Mesodermal cell (in vitro differentiated cells): ENCODE measurements around the gene EGF.

ENCODE experiments used
- H3K27ac ChIP-seq: 2 replicates; pipeline ENCODE4 v1.7.0; 2013; ENCODE audit warnings: mild to moderate bottlenecking, low read depth, low read length, moderate library complexity; ENCODE audit not compliant: severe bottlenecking
- H3K36me3 ChIP-seq: 2 replicates; pipeline ENCODE4 v1.7.1; 2013; ENCODE audit warnings: mild to moderate bottlenecking, low read length, moderate library complexity; ENCODE audit not compliant: control insufficient read depth, insufficient read depth
- H3K4me1 ChIP-seq: one replicate; pipeline ENCODE4 v1.7.1; 2013; ENCODE audit warnings: mild to moderate bottlenecking, low read length; ENCODE audit not compliant: insufficient read depth, control insufficient read depth, poor library complexity, severe bottlenecking
- H3K4me3 ChIP-seq: 2 replicates; pipeline ENCODE4 v1.7.0; 2013; ENCODE audit warnings: low read length, control low read depth, mild to moderate bottlenecking; ENCODE audit not compliant: insufficient read depth, poor library complexity, severe bottlenecking; ENCODE audit errors: extremely low read depth
- H3K9me3 ChIP-seq: 2 replicates; pipeline ENCODE4 v1.7.1; 2013; ENCODE audit warnings: mild to moderate bottlenecking, low read length, moderate library complexity; ENCODE audit not compliant: control insufficient read depth
- WGBS, 2 experiments: methylation state at CpG; one replicate each; pipeline ENCODE4 v1.1.5; 2013; ENCODE audit warnings: missing lambda C conversion rate in 2 of 2; ENCODE audit not compliant: insufficient coverage in 2 of 2; 5-methylcytosine and 5-hydroxymethylcytosine counted together

EGF gene

DNA sequence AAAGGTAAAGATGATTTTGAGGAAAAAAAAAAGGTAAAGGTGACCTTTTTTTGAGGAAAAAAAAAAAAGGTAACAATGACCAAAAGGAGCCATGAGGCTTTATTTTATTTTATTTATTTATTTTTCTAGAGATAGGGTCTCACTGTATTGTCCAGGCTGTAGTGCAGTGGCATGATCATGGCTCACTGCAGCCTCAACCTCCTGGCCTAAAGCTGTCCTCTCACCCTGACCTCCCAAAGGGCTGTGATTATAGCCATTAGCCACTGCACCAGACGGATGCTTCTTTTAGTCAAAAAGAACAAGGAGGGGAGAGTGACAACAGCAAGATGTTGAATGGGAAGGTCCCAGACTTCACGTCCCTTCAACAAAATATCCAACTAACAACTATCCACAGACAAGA is 34.3 kb upstream of the EGF start:
- no peaks in the 10 kb centered on the region for H3K9me3 ChIP-seq
- no peaks in the 10 kb centered on the region for H3K4me1 ChIP-seq
- H3K36me3 ChIP-seq, result no peaks in the 10 kb centered on the region
- WGBS, 2 experiments, result no CpG with 5 or more reads among the region's 2 CpGs
- H3K27ac ChIP-seq, result no peak overlapping the region
- H3K4me3 ChIP-seq, result no peak overlapping the region

DNA sequence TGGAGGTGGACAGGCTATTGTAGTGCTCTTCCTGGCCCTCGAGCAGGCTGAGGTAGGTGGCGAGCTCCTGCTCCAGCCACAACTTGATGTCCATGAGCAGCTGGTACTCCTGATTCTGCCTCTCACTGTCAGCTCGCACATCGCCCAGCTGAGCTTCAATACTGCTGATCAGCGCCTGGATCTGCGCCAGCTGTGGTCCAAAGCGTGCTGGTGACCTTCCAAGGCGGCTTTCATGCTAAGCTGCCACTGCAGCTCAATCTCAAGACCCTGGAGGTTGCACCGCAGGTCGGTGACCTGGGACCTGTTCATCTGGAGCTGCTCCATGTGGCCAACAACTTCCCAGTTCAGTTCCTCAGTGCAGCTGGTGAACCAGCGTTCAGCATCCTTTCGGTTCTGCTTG is 33.6 kb upstream of the EGF start:
- H3K4me3 ChIP-seq, result no peak overlapping the region
- no peaks in the 10 kb centered on the region for H3K9me3 ChIP-seq
- H3K4me1 ChIP-seq, result no peaks in the 10 kb centered on the region
- H3K36me3 ChIP-seq, result no peaks in the 10 kb centered on the region
- H3K27ac ChIP-seq, result no peak overlapping the region
- WGBS, 2 experiments, result 86 to 91% methylated on average over 11 to 12 of the region's 12 CpGs

- Histone ChIP-seq H3K9me3 (no peaks in the 10 kb centered on the region), H3K4me1 (no peaks in the 10 kb centered on the region), H3K36me3 (no peaks in the 10 kb centered on the region), H3K4me3 (no peak overlapping the region), H3K27ac (no peak overlapping the region)
- 92 to 97% methylated on average over 5 to 6 of the region's 7 CpGs for WGBS, 2 experiments
These were observed 32.9 kb upstream of the EGF start for GRCh38 chr4:109879636-109880314.

DNA sequence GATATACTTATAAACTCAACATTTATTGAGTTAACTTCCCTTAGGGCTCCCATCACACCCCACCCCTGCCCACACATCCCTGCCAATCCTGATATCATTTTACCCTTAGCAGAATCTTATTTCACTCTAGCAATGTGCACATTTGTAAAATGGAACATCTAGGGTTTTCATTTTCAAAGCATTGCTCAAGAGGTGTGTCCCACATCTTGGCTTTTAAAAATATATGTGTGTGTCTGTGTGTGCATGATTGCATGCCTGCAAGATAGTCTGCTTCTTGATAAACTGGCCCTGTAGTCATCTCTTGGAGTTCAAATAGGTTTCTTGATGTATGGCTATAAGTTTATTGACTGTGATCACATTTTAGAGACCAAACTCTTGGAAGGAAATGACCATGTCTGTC is 26.4 kb upstream of the EGF start:
- H3K36me3 ChIP-seq, result no peaks in the 10 kb centered on the region
- H3K4me3 ChIP-seq, result no peak overlapping the region
- no peak overlapping the region for H3K27ac ChIP-seq
- H3K4me1 ChIP-seq, result no peaks in the 10 kb centered on the region
- no peaks in the 10 kb centered on the region for H3K9me3 ChIP-seq

DNA sequence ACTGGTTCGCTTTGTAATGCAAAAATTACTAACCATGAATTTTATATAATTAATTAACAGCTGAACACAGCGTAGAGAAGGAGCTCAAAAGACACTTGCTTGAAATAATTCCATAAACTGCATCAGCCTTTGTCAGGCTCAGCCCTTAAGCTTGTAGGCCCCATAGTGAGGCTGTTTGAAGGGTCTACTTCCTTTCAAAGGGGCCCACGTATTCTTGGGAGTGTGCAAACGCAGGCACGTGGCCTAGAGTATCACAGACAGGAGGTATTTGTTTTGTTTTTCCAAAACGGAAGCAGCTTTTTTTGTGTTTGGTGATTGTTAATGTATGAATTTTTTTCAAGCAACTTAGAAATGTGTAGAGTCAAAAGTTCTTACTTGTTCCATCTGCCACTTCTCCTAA is 25.6 kb upstream of the EGF start:
- 79 to 80% methylated on average over 2 to 5 of the region's 6 CpGs for WGBS, 2 experiments

GRCh38 chr4:109890076-109890475 is 22.6 kb upstream of the EGF start:
- Histone ChIP-seq H3K4me1 (no peaks in the 10 kb centered on the region), H3K36me3 (no peaks in the 10 kb centered on the region), H3K9me3 (no peaks in the 10 kb centered on the region), H3K27ac (no peak overlapping the region), H3K4me3 (no peak overlapping the region)

More for the DNA sequence above, 25.6 kb upstream of the EGF start:
- Histone ChIP-seq H3K9me3 (no peaks in the 10 kb centered on the region), H3K36me3 (no peaks in the 10 kb centered on the region), H3K4me1 (no peaks in the 10 kb centered on the region), H3K27ac (no peak overlapping the region), H3K4me3 (no peak overlapping the region)

DNA sequence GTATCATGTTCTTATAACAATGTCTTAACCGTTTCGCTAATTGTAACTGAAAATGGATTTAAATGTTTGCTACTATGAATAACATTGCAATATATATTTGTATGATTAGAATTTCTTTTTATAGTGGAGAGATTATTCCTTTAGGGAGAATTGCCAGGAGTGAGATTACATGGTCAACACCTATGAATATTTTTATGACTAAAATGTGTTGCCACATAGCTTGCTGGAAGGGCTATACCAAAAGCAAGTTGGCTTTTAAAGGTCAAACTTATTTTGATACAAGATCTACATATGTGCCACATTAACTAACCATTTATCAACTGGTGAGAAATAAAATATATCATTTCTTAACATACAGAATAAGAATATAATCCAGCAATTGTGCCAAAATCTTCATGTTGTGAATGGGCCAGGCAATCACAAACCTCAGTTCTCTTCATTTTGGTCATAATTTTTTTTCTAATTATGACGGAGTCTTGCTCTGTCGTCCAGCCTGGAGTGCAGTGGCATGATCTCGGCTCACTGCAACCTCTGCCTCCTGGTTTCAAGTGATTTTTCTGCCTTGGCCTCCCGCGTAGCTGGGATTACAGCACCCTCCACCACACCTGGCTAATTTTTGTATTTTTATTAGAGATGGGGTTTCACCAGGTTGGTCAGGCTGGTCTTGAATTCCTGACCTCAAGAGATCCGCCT is 10.0 kb upstream of the EGF start:
- Histone ChIP-seq H3K4me3 (no peak overlapping the region), H3K9me3 (peaks cover 8% of the 10 kb centered on the region), H3K27ac (no peak overlapping the region), H3K4me1 (no peaks in the 10 kb centered on the region), H3K36me3 (no peaks in the 10 kb centered on the region)
- 80 to 91% methylated on average over 4 of the region's 8 CpGs for WGBS, 2 experiments

DNA sequence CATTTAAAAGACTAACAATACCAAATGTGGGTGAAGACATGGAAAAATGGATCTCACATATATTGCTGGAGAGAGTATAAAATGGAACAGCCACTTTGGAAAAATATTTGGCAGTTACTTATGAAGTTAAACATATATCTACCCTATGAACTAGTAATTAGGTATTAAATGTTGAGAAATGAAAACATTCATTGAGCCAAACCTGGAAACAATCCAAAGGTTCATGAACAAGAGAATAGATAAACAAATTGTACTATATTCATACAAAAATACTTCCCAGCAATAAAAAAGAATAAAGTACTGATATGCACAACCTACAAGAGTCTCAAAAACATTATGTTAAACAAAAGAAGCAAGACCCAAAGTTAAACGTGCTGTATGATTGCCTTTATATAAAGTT is 4.0 kb upstream of the EGF start:
- Histone ChIP-seq H3K4me1 (peaks cover 10% of the 10 kb centered on the region), H3K9me3 (no peaks in the 10 kb centered on the region), H3K36me3 (no peaks in the 10 kb centered on the region), H3K4me3 (no peak overlapping the region), H3K27ac (no peak overlapping the region)
- no CpG with 5 or more reads among the region's 1 CpG for WGBS, 2 experiments

- WGBS, 2 experiments, result no CpG with 5 or more reads among the region's 2 CpGs
- no peaks in the 10 kb centered on the region for H3K36me3 ChIP-seq
- H3K4me1 ChIP-seq, result peaks cover 10% of the 10 kb centered on the region
- H3K9me3 ChIP-seq, result no peaks in the 10 kb centered on the region
- H3K27ac ChIP-seq, result no peak overlapping the region
- H3K4me3 ChIP-seq, result no peak overlapping the region
These were observed 2.4 kb upstream of the EGF start for GRCh38 chr4:109910256-109910655.

- no CpG with 5 or more reads among the region's 2 CpGs for WGBS, 2 experiments
- H3K27ac ChIP-seq, result no peak overlapping the region
- no peaks in the 10 kb centered on the region for H3K9me3 ChIP-seq
- H3K36me3 ChIP-seq, result no peaks in the 10 kb centered on the region
- H3K4me1 ChIP-seq, result peaks cover 10% of the 10 kb centered on the region
- H3K4me3 ChIP-seq, result no peak overlapping the region
These were observed 1.0 kb downstream of the EGF start for GRCh38 chr4:109913596-109914241.

DNA sequence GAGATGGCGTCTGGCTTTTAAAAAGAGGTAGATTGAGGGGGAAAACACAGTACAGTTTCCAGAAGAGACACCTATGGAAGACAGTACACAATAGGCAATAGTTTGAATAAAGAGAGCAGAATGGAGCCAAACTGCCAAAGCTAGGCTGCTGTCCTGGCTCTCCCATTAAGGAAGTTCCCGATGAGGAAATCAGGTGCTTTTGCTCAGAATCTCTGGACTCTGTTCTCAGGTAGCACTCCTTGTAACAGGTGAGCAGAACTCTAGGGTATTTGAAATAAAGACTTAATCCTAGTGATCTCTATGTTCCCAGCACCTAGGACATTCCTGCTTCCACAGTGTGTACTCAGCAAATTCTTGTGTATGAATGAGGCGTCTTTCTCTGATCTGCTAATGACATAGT is 1.6 kb downstream of the EGF start:
- Histone ChIP-seq H3K4me1 (peaks cover 10% of the 10 kb centered on the region), H3K27ac (no peak overlapping the region), H3K4me3 (no peak overlapping the region), H3K36me3 (no peaks in the 10 kb centered on the region), H3K9me3 (no peaks in the 10 kb centered on the region)
- 86 to 96% methylated on average over 2 to 3 of the region's 3 CpGs for WGBS, 2 experiments
